ENCODE data around the gene TNFAIP2.

GRCh38 chr14:103102689-103103260 is 20.5 kb upstream of the TNFAIP2 start:
- TF ChIP-seq CTCF (conservative IDR thresholded peaks at IDR 0.05) (no peak), EZH2 (IDR thresholded peaks at IDR 0.05; ENCODE audit: low read depth) (no peak)

Measured in PC-9 (cell line).